ENCODE measurements around the gene KRTAP10-1. TPM values are rescaled to one million over a fixed set of nuclear protein-coding genes. Genes with fewer than 3 reads are reported as not detected.
A peak's percentile ranks its signal among the peaks of the same experiment; 100 is the strongest.

KRTAP10-1 gene
- total RNA-seq, 2 donors from 2014 or later, result not detected

- intact Hi-C loops (cut with DNase I), result no loop called here
- peak; percentile 65 for DNase-seq (ENCODE audit: low spot score)
Observed at GRCh38 chr21:44520326-44521300, 19.4 kb downstream of the KRTAP10-1 start.

GRCh38 chr21:44519346-44520325 is 20.4 kb downstream of the KRTAP10-1 start:
- intact Hi-C loops (cut with DNase I), result no loop called here
- DNase-seq (ENCODE audit: low spot score), result peak; percentile 66

GRCh38 chr21:44518686-44519085 is 21.3 kb downstream of the KRTAP10-1 start:
- DNase-seq (ENCODE audit: low spot score), result peak; percentile 37
- intact Hi-C loops (cut with DNase I), result no loop called here

GRCh38 chr21:44517175-44517899 is 22.7 kb downstream of the KRTAP10-1 start:
- DNase-seq (ENCODE audit: low spot score), result peak; percentile 69
- intact Hi-C loops (cut with DNase I), result no loop called here

- intact Hi-C loops (cut with DNase I), result no loop called here
- DNase-seq (ENCODE audit: low spot score), result peak; percentile 59
Observed at GRCh38 chr21:44516828-44517174, 23.2 kb downstream of the KRTAP10-1 start.

GRCh38 chr21:44516342-44516741 is 23.7 kb downstream of the KRTAP10-1 start:
- intact Hi-C loops (cut with DNase I), result no loop called here
- DNase-seq (ENCODE audit: low spot score), result no peak

GRCh38 chr21:44515359-44516165 is 24.4 kb downstream of the KRTAP10-1 start:
- intact Hi-C loops (cut with DNase I), result no loop called here
- no peak for DNase-seq (ENCODE audit: low spot score)

GRCh38 chr21:44514746-44515358 is 25.1 kb downstream of the KRTAP10-1 start:
- DNase-seq (ENCODE audit: low spot score), result no peak
- intact Hi-C loops (cut with DNase I), result no loop called here

- DNase-seq (ENCODE audit: low spot score), result no peak
- intact Hi-C loops (cut with DNase I), result no loop called here
Observed at GRCh38 chr21:44514218-44514520, 25.8 kb downstream of the KRTAP10-1 start.

GRCh38 chr21:44513389-44514217 is 26.4 kb downstream of the KRTAP10-1 start:
- DNase-seq (ENCODE audit: low spot score), result no peak
- intact Hi-C loops (cut with DNase I), result no loop called here

- intact Hi-C loops (cut with DNase I), result no loop called here
- no peak for DNase-seq (ENCODE audit: low spot score)
Observed at GRCh38 chr21:44512496-44513388, 27.3 kb downstream of the KRTAP10-1 start.

- intact Hi-C loops (cut with DNase I), result no loop called here
- DNase-seq (ENCODE audit: low spot score), result no peak
Observed at GRCh38 chr21:44511938-44512275, 28.1 kb downstream of the KRTAP10-1 start.

GRCh38 chr21:44511219-44511937 is 28.6 kb downstream of the KRTAP10-1 start:
- intact Hi-C loops (cut with DNase I), result no loop called here
- no peak for DNase-seq (ENCODE audit: low spot score)

GRCh38 chr21:44510508-44511218 is 29.3 kb downstream of the KRTAP10-1 start:
- intact Hi-C loops (cut with DNase I), result no loop called here
- DNase-seq (ENCODE audit: low spot score), result peak; percentile 88

- intact Hi-C loops (cut with DNase I), result no loop called here
- DNase-seq (ENCODE audit: low spot score), result no peak
Observed at GRCh38 chr21:44510109-44510507, 29.9 kb downstream of the KRTAP10-1 start.
